ENCODE data around the gene ITIH5. TPM values are rescaled to one million over a fixed set of nuclear protein-coding genes. Genes with fewer than 3 reads are reported as not detected.

The ITIH5 gene
- total and polyA plus RNA-seq, 2 of the 13 experiments (the other 11 are each of a cell fraction or from before 2014, with no cell fraction given): 4.7 to 8.9 TPM

- WGBS (ENCODE audit: low lambda C conversion rate): 84% methylated on average over 9 of the region's 9 CpGs
- intact Hi-C loops (cut with micrococcal nuclease; ENCODE audit: unreplicated experiment) (no loop called here), in situ Hi-C loops (cut with HindIII; ENCODE audit: extremely low pct_ligation_motif_present, low pct_unique_long_range_greater_than_20kb) (loop anchor here (5.0 kb wide), 1 partner anchor 43 kb away; no protein-coding TSS in a partner anchor)
- no peak for DNase-seq (ENCODE audit: low spot score)
- Histone ChIP-seq H3K4me2 (ENCODE audit: low read depth, low read length) (no peak overlapping the region), H3K79me2 (ENCODE audit: insufficient read depth, low read length) (no peaks in the 10 kb centered on the region), H4K20me1 (ENCODE audit: insufficient read depth, low read length) (no peaks in the 10 kb centered on the region), H3K36me3 (replicated peaks in 1 of 2; ENCODE audit: control insufficient read depth in 1 of 2, insufficient read depth in 2 of 2, low read length in 2 of 2) (no peaks in the 10 kb centered on the region), H3K4me3 (replicated peaks in 1 of 3; ENCODE audit: insufficient read depth in 1 of 3, low read depth in 2 of 3, low read length in 3 of 3) (no peak overlapping the region), H3K9me3 (ENCODE audit: low read length) (no peaks in the 10 kb centered on the region), H3K27me3 (ENCODE audit: control insufficient read depth in 1 of 2, insufficient read depth in 2 of 2, low read length in 2 of 2) (no peaks in the 10 kb centered on the region), H3K9ac (ENCODE audit: insufficient read depth, low read depth, low read length) (no peak overlapping the region), H3K4me1 (ENCODE audit: insufficient read depth, low read length) (no peaks in the 10 kb centered on the region), H2AFZ (ENCODE audit: low read length) (no peak overlapping the region), H3K27ac (ENCODE audit: extremely low read length, insufficient read depth, low read length) (no peak overlapping the region)
- TF ChIP-seq ATAD3A (CRISPR knock-in tag; IDR thresholded peaks at IDR 0.05) (no peak), MAX (IDR thresholded peaks at IDR 0.05) (no peak), ZNF7 (CRISPR knock-in tag; IDR thresholded peaks at IDR 0.05) (no peak), TRIM24 (CRISPR knock-in tag; IDR thresholded peaks at IDR 0.05) (no peak), ZNF839 (CRISPR knock-in tag; IDR thresholded peaks at IDR 0.05; ENCODE audit: borderline replicate concordance) (no peak), MAFK (conservative IDR thresholded peaks at IDR 0.05 in 1 of 2, IDR thresholded peaks at IDR 0.05 in 1 of 2; ENCODE audit: low read length in 2 of 2) (no peak), ZNF878 (CRISPR knock-in tag; IDR thresholded peaks at IDR 0.05) (no peak), NFE2L2 (IDR thresholded peaks at IDR 0.05; ENCODE audit: low read length) (no peak), XRCC5 (optimal IDR thresholded peaks at IDR 0.05; ENCODE audit: low read length) (no peak), BATF2 (CRISPR knock-in tag; IDR thresholded peaks at IDR 0.05) (no peak), TAF1 (CRISPR knock-in tag; IDR thresholded peaks at IDR 0.05) (no peak), ZBTB44 (CRISPR knock-in tag; IDR thresholded peaks at IDR 0.05) (no peak), ZNF580 (CRISPR knock-in tag; IDR thresholded peaks at IDR 0.05; ENCODE audit: borderline replicate concordance, low read depth) (no peak), ZEB1 (IDR thresholded peaks at IDR 0.05; ENCODE audit: insufficient replicate concordance, low read depth) (no peak), NFE2L1 (CRISPR knock-in tag; IDR thresholded peaks at IDR 0.05; ENCODE audit: borderline replicate concordance) (no peak), SNAPC5 (CRISPR knock-in tag; IDR thresholded peaks at IDR 0.05; ENCODE audit: borderline replicate concordance) (no peak), ZBTB42 (CRISPR knock-in tag; IDR thresholded peaks at IDR 0.05) (no peak), ZNF589 (CRISPR knock-in tag; conservative IDR thresholded peaks at IDR 0.05) (no peak), ZNF274 (CRISPR knock-in tag; IDR thresholded peaks at IDR 0.05) (no peak), AGO1 (IDR thresholded peaks at IDR 0.05; ENCODE audit: low read depth, low read length, poor library complexity, severe bottlenecking) (no peak)
- FAIRE-seq: no peak
- CTCF ChIA-PET (ENCODE audit: low intra/inter-chr PET ratio, low total read pairs): no interaction called here
- no TSS peak for BruUV-seq (replicated peaks)
- POLR2A ChIA-PET: no interaction called here
- no peak for ATAC-seq
Measured at GRCh38 chr10:7590271-7590670, 76.5 kb downstream of the ITIH5 start.
